Measurements from ENCODE around the gene ZNF385D. TPM values are rescaled to one million over a fixed set of nuclear protein-coding genes. Genes with fewer than 3 reads are reported as not detected.

The ZNF385D gene
- total and polyA plus RNA-seq, 4 donors = 0.08 to 0.50 (median 0.09) TPM

- no peaks in the 10 kb centered on the region for H3K27me3 ChIP-seq (ENCODE audit: control insufficient read depth in 4 of 4, insufficient read depth in 4 of 4, low read length in 3 of 4)
- no peak for TF ChIP-seq FOXA1 (IDR thresholded peaks at IDR 0.05)
- no peak for TF ChIP-seq RAD21 (IDR thresholded peaks at IDR 0.05)
- TF ChIP-seq, protein P1, sequence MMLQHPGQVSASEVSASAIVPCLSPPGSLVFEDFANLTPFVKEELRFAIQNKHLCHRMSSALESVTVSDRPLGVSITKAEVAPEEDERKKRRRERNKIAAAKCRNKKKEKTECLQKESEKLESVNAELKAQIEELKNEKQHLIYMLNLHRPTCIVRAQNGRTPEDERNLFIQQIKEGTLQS (IDR thresholded peaks at IDR 0.05) = no peak
- TF ChIP-seq YY1 (IDR thresholded peaks at IDR 0.05) = no peak
- TF ChIP-seq TAF1 (conservative IDR thresholded peaks at IDR 0.05) = no peak
- TF ChIP-seq HNF4G (IDR thresholded peaks at IDR 0.05) = no peak
- TF ChIP-seq, protein P2, sequence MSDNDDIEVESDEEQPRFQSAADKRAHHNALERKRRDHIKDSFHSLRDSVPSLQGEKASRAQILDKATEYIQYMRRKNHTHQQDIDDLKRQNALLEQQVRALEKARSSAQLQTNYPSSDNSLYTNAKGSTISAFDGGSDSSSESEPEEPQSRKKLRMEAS (IDR thresholded peaks at IDR 0.05) = no peak
- no peak for TF ChIP-seq SP1 (IDR thresholded peaks at IDR 0.05)
- no peak for TF ChIP-seq NR2F2 (IDR thresholded peaks at IDR 0.05)
- TF ChIP-seq RXRA (IDR thresholded peaks at IDR 0.05) = no peak
- TF ChIP-seq, protein P3, sequence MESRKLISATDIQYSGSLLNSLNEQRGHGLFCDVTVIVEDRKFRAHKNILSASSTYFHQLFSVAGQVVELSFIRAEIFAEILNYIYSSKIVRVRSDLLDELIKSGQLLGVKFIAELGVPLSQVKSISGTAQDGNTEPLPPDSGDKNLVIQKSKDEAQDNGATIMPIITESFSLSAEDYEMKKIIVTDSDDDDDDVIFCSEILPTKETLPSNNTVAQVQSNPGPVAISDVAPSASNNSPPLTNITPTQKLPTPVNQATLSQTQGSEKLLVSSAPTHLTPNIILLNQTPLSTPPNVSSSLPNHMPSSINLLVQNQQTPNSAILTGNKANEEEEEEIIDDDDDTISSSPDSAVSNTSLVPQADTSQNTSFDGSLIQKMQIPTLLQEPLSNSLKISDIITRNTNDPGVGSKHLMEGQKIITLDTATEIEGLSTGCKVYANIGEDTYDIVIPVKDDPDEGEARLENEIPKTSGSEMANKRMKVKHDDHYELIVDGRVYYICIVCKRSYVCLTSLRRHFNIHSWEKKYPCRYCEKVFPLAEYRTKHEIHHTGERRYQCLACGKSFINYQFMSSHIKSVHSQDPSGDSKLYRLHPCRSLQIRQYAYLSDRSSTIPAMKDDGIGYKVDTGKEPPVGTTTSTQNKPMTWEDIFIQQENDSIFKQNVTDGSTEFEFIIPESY (IDR thresholded peaks at IDR 0.05) = no peak
- TF ChIP-seq, protein P4, sequence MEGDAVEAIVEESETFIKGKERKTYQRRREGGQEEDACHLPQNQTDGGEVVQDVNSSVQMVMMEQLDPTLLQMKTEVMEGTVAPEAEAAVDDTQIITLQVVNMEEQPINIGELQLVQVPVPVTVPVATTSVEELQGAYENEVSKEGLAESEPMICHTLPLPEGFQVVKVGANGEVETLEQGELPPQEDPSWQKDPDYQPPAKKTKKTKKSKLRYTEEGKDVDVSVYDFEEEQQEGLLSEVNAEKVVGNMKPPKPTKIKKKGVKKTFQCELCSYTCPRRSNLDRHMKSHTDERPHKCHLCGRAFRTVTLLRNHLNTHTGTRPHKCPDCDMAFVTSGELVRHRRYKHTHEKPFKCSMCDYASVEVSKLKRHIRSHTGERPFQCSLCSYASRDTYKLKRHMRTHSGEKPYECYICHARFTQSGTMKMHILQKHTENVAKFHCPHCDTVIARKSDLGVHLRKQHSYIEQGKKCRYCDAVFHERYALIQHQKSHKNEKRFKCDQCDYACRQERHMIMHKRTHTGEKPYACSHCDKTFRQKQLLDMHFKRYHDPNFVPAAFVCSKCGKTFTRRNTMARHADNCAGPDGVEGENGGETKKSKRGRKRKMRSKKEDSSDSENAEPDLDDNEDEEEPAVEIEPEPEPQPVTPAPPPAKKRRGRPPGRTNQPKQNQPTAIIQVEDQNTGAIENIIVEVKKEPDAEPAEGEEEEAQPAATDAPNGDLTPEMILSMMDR (IDR thresholded peaks at IDR 0.05; ENCODE audit: low read depth, low read length, missing input control) = no peak
- no peak for TF ChIP-seq HNF4A (conservative IDR thresholded peaks at IDR 0.05)
- TF ChIP-seq EGR1 (IDR thresholded peaks at IDR 0.05; ENCODE audit: low read depth in 2 of 2) = no peak
- no peak for TF ChIP-seq GABPA (IDR thresholded peaks at IDR 0.05 in 1 of 2, conservative IDR thresholded peaks at IDR 0.05 in 1 of 2)
- no peak for TF ChIP-seq JUND (IDR thresholded peaks at IDR 0.05)
- TF ChIP-seq FOXA2 (IDR thresholded peaks at IDR 0.05) = no peak
- no peak for TF ChIP-seq REST (IDR thresholded peaks at IDR 0.05)
- no peak overlapping the region for H3K27ac ChIP-seq (ENCODE audit: low read depth in 1 of 2, low read length in 2 of 2)
- WGBS = 83% methylated on average over 6 of the region's 6 CpGs
- no peaks in the 10 kb centered on the region for H3K36me3 ChIP-seq (ENCODE audit: control insufficient read depth in 4 of 4, insufficient read depth in 3 of 4, low read depth in 1 of 4, low read length in 3 of 4)
- no peak overlapping the region for H3K4me3 ChIP-seq (ENCODE audit: low read depth in 1 of 3, low read length in 3 of 3)
- H3K9me3 ChIP-seq (ENCODE audit: control insufficient read depth in 4 of 4, low read length in 3 of 4) = no peaks in the 10 kb centered on the region
- H3K4me1 ChIP-seq (ENCODE audit: control insufficient read depth in 4 of 4, insufficient read depth in 4 of 4, low read length in 3 of 4) = no peaks in the 10 kb centered on the region
- no peak for DNase-seq (ENCODE audit: low spot score)
- no peak overlapping the region for H3K9ac ChIP-seq (ENCODE audit: low read depth in 1 of 2, low read length in 2 of 2)
Observed at GRCh38 chr3:21691036-21691435, 60.0 kb downstream of the ZNF385D start.

Data from liver (tissue), 9 donors.